Prostate gland (tissue), 2 donors: ENCODE results near the gene PTPRK.

ENCODE experiments used
- POLR2A ChIP-seq: fragments of 450-650 bp; IDR thresholded peaks from one replicate; pipeline ENCODE4 v1.6.1; 2016; ENCODE audit warnings: antibody characterized with exemption, mild to moderate bottlenecking
- POLR2AphosphoS5 ChIP-seq: sonication (generic); formaldehyde crosslinking; IDR thresholded peaks from one replicate; pipeline ENCODE4 v1.6.1; 2017; ENCODE audit warnings: antibody characterized with exemption
- TF ChIP-seq, protein P1 (sequence below), 4 experiments: fragments of 200-600 bp in 2 of 4; fragments of 450-650 bp in 2 of 4; sonication (generic) in 2 of 4; IDR thresholded peaks; 1 replicate in 3 of 4; 2 replicates in 1 of 4; pipeline ENCODE4 v1.5.1; 2016 to 2019; ENCODE audit warnings: antibody characterized with exemption in 4 of 4, mild to moderate bottlenecking in 2 of 4, moderate library complexity in 2 of 4

DNA sequence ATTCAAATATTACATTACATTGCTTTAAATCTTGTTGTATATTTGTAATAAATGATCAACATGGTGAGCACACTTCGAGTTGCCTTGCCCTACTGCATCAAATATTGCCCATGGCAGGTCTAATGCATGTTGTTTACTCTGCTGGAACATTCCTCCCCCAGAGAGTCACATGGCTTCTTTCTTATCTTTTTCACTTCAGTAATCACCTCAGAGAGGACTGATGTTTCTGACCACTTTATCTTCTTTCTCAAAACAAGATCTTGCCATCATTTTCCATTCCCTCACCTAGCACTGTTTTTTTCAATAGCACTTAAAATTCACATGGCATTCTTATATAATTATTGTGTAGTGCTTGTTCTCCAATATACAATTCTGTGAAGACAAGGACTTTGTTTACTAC, 376.1 kb downstream of the PTPRK start:
- TF ChIP-seq, protein P1, sequence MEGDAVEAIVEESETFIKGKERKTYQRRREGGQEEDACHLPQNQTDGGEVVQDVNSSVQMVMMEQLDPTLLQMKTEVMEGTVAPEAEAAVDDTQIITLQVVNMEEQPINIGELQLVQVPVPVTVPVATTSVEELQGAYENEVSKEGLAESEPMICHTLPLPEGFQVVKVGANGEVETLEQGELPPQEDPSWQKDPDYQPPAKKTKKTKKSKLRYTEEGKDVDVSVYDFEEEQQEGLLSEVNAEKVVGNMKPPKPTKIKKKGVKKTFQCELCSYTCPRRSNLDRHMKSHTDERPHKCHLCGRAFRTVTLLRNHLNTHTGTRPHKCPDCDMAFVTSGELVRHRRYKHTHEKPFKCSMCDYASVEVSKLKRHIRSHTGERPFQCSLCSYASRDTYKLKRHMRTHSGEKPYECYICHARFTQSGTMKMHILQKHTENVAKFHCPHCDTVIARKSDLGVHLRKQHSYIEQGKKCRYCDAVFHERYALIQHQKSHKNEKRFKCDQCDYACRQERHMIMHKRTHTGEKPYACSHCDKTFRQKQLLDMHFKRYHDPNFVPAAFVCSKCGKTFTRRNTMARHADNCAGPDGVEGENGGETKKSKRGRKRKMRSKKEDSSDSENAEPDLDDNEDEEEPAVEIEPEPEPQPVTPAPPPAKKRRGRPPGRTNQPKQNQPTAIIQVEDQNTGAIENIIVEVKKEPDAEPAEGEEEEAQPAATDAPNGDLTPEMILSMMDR (IDR thresholded peaks at IDR 0.05), result no peak
- no peak for TF ChIP-seq POLR2A
- TF ChIP-seq POLR2AphosphoS5, result no peak
